CD14-positive monocyte (primary cell): ENCODE results near the gene PKD1L1. TPM values are rescaled to one million over a fixed set of nuclear protein-coding genes. Genes with fewer than 3 reads are reported as not detected.
A peak's percentile ranks its signal among the peaks of the same experiment; 100 is the strongest.

Source experiments
- DNase-seq, 3 donors: peaks; one replicate each; pipeline ENCODE4 v3.0.0-alpha.2; 2011 to 2022
- H2AFZ ChIP-seq: 2 replicates; pipeline ENCODE4 v1.6.0; 2012; ENCODE audit warnings: mild to moderate bottlenecking, low read depth, low read length, inconsistent platforms; ENCODE audit not compliant: insufficient read depth, poor library complexity, severe bottlenecking
- H3K27ac ChIP-seq, 2 donors: 1 replicate in 1 of 2; 2 replicates in 1 of 2; pipeline ENCODE4 v1.5.1; 2012 to 2013; ENCODE audit warnings: low read length in 2 of 2, control low read depth in 1 of 2, inconsistent platforms in 1 of 2, low read depth in 1 of 2, mild to moderate bottlenecking in 1 of 2
- H3K27me3 ChIP-seq, 2 donors: one replicate each; pipeline versions ENCODE4 v1.6.0 to v1.6.1; 2011 to 2013; ENCODE audit warnings: low read length in 2 of 2; ENCODE audit not compliant: control insufficient read depth in 2 of 2, insufficient read depth in 2 of 2
- H3K36me3 ChIP-seq, 2 donors: replicated peaks in 1 of 2; 1 replicate in 1 of 2; 2 replicates in 1 of 2; pipeline versions ENCODE4 v1.5.1 to v1.6.1; 2012 to 2013; ENCODE audit warnings: low read length in 2 of 2, control low read depth in 1 of 2, inconsistent platforms in 1 of 2, mild to moderate bottlenecking in 1 of 2; ENCODE audit not compliant: insufficient read depth in 2 of 2, control insufficient read depth in 1 of 2
- H3K4me1 ChIP-seq, 2 donors: 1 replicate in 1 of 2; 2 replicates in 1 of 2; pipeline versions ENCODE4 v1.5.1 to v1.6.1; 2012 to 2013; ENCODE audit warnings: low read length in 2 of 2, control low read depth in 1 of 2, inconsistent platforms in 1 of 2, mild to moderate bottlenecking in 1 of 2, moderate library complexity in 1 of 2; ENCODE audit not compliant: insufficient read depth in 2 of 2, control insufficient read depth in 1 of 2
- H3K4me2 ChIP-seq: replicated peaks from 2 replicates; pipeline ENCODE3; 2012; ENCODE audit warnings: low read length, moderate library complexity, mild to moderate bottlenecking; ENCODE audit not compliant: poor library complexity, severe bottlenecking; ENCODE audit errors: extremely low read depth
- H3K4me3 ChIP-seq, 3 experiments: fragments of 200-600 bp in 1 of 3; sonication (generic) in 1 of 3; replicated peaks in 1 of 3; 1 replicate in 2 of 3; 2 replicates in 1 of 3; pipeline ENCODE4 v1.5.1; 2011 to 2013; ENCODE audit warnings: low read length in 3 of 3, mild to moderate bottlenecking in 3 of 3, control low read depth in 2 of 3, low read depth in 2 of 3, inconsistent platforms in 1 of 3, moderate library complexity in 1 of 3
- H3K79me2 ChIP-seq: 2 replicates; pipeline ENCODE4 v1.6.0; 2012; ENCODE audit warnings: mild to moderate bottlenecking, control low read depth, inconsistent platforms, low read length, moderate library complexity; ENCODE audit not compliant: insufficient read depth
- H3K9ac ChIP-seq: 2 replicates; pipeline ENCODE4 v1.6.0; 2017; ENCODE audit warnings: low read length, mild to moderate bottlenecking; ENCODE audit not compliant: insufficient read depth, poor library complexity, severe bottlenecking
- H3K9me3 ChIP-seq, 2 donors: replicated peaks in 1 of 2; 1 replicate in 1 of 2; 2 replicates in 1 of 2; pipeline versions ENCODE4 v1.5.1 to v1.6.1; 2012 to 2013; ENCODE audit warnings: low read length in 2 of 2, control low read depth in 1 of 2; ENCODE audit not compliant: control insufficient read depth in 1 of 2, insufficient read depth in 1 of 2
- H4K20me1 ChIP-seq: 2 replicates; pipeline ENCODE4 v1.6.0; 2012; ENCODE audit warnings: mild to moderate bottlenecking, low read length, control low read depth, moderate library complexity; ENCODE audit not compliant: insufficient read depth
- H3K27ac Mint-ChIP-seq, 7 donors: one replicate each; pipeline ENCODE4 v1.8.0; 2020; ENCODE audit warnings: mild to moderate bottlenecking in 7 of 7, mixed read lengths in 7 of 7, moderate library complexity in 6 of 7, inconsistent platforms in 2 of 7
- H3K27me3 Mint-ChIP-seq, 3 donors: one replicate each; pipeline ENCODE4 v1.8.0; 2021 to 2022; ENCODE audit warnings: low read depth in 3 of 3, mild to moderate bottlenecking in 3 of 3, mixed read lengths in 3 of 3, moderate library complexity in 3 of 3, inconsistent platforms in 1 of 3
- H3K36me3 Mint-ChIP-seq, 2 donors: one replicate each; pipeline ENCODE4 v1.8.0; 2020; ENCODE audit warnings: mixed read lengths in 2 of 2, inconsistent platforms in 1 of 2, mild to moderate bottlenecking in 1 of 2
- H3K4me1 Mint-ChIP-seq: one replicate; pipeline ENCODE4 v1.8.0; 2020; ENCODE audit warnings: mild to moderate bottlenecking, mixed read lengths
- H3K4me3 Mint-ChIP-seq, 2 donors: one replicate each; pipeline ENCODE4 v1.8.0; 2020; ENCODE audit warnings: mild to moderate bottlenecking in 2 of 2, mixed read lengths in 2 of 2, moderate library complexity in 1 of 2
- H3K9me3 Mint-ChIP-seq, 7 donors: one replicate each; pipeline ENCODE4 v1.8.0; 2020 to 2022; ENCODE audit warnings: mixed read lengths in 7 of 7, mild to moderate bottlenecking in 6 of 7, moderate library complexity in 6 of 7, inconsistent platforms in 2 of 7
- WGBS: methylation state at CpG from one replicate; pipeline ENCODE4 v1.1.5; 2013; ENCODE audit warnings: missing lambda C conversion rate; ENCODE audit not compliant: insufficient coverage; 5-methylcytosine and 5-hydroxymethylcytosine counted together
- intact Hi-C, 2 donors: fragments of 100-400 bp; cut with micrococcal nuclease; formaldehyde crosslinking; loops; one replicate each; pipeline versions ENCODE4 v1.15.0 to v1.15.1; 2023
- polyA plus RNA-seq, 3 donors: library from polyadenylated mRNA; depleted of rRNA in 1 of 3; unstranded in 2 of 3; stranded (reverse) in 1 of 3; fragments of 300-500 nt in 2 of 3; fragments of >200 nt in 1 of 3; fragmentation: Illumina TruSeq in 2 of 3; gene quantifications; 1 replicate in 2 of 3; 2 replicates in 1 of 3; pipeline ENCODE4 v1.2.3, GENCODE V29; 2012 to 2021
- TF ChIP-seq, protein P1 (sequence below): fragments of 200-600 bp; IDR thresholded peaks from one replicate; pipeline ENCODE4 v1.8.0; 2022; ENCODE audit warnings: antibody characterized with exemption, mild to moderate bottlenecking

The PKD1L1 gene
- polyA plus RNA-seq, 3 donors = 0.19 TPM; not detected in 2

DNA sequence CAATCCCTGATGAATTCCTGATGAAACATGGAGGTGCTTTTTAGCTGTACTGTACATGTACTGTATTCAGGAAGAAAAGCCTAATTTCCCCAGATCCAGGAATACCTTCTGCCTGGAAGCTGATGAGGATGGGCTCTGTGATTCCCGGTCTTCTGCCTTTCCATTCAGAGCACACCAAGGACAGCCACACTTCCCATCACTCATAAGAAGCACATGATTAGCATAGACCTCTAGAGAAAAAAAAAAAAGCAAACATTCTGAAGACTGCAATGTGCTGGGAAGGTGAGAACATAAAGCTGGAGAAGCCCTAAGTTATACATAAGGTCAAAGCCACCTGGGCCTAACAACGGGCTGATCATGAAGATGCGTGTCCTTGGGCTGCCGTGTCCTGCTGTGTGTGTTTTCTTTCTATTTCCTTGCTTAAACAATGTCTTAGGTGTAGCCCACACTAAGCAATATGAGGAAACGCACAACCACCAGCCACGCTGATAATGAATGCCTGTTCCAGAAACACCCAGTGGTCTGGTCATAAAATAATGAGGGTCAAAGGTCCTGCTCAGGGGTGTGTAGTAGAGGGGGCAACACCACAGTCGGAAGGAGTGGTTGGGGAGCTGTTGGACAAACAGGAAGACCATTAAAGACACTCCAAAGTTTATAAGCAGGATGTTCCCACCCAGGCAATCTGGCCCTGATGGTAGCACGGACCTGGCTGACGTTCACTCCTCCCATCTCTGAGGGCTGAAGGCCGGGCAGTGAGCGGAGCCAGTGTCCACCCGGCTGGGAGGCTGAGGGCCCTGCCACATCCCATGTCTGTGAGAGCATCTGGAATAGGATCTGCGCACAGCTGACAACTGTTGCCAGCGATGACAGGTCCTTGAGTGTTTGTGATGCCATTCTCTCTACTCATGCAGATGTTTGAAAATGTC lies 7.9 kb downstream of the PKD1L1 start:
- Histone ChIP-seq H4K20me1 (no peaks in the 10 kb centered on the region), H2AFZ (no peak overlapping the region), H3K36me3 (no peaks in the 10 kb centered on the region), H3K27me3 (no peaks in the 10 kb centered on the region), H3K9ac (no peak overlapping the region), H3K4me1 (peaks cover 16 to 19% of the 10 kb centered on the region in 2 donors), H3K4me2 (no peak overlapping the region), H3K4me3 (no peak overlapping the region), H3K79me2 (no peaks in the 10 kb centered on the region), H3K27ac (no peak overlapping the region), H3K9me3 (no peaks in the 10 kb centered on the region)
- Mint-ChIP-seq H3K27me3 (peaks cover 2 to 3% (median 2%) of the 10 kb centered on the region in 3 donors), H3K9me3 (no peaks in the 10 kb centered on the region), H3K4me1 (peaks cover 18% of the 10 kb centered on the region), H3K27ac (peak overlapping the region in 4 of 7 donors; percentile 28 to 94 (median 74)), H3K36me3 (no peaks in the 10 kb centered on the region), H3K4me3 (no peak overlapping the region)
- intact Hi-C loops = loop anchor here in 1 of 2 donors (5.0 kb wide), 1 partner anchor 172 kb away; no protein-coding TSS in a partner anchor
- WGBS = 89% methylated on average over 7 of the region's 14 CpGs
- no peak for DNase-seq
- TF ChIP-seq, protein P1, sequence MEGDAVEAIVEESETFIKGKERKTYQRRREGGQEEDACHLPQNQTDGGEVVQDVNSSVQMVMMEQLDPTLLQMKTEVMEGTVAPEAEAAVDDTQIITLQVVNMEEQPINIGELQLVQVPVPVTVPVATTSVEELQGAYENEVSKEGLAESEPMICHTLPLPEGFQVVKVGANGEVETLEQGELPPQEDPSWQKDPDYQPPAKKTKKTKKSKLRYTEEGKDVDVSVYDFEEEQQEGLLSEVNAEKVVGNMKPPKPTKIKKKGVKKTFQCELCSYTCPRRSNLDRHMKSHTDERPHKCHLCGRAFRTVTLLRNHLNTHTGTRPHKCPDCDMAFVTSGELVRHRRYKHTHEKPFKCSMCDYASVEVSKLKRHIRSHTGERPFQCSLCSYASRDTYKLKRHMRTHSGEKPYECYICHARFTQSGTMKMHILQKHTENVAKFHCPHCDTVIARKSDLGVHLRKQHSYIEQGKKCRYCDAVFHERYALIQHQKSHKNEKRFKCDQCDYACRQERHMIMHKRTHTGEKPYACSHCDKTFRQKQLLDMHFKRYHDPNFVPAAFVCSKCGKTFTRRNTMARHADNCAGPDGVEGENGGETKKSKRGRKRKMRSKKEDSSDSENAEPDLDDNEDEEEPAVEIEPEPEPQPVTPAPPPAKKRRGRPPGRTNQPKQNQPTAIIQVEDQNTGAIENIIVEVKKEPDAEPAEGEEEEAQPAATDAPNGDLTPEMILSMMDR = no peak

DNA sequence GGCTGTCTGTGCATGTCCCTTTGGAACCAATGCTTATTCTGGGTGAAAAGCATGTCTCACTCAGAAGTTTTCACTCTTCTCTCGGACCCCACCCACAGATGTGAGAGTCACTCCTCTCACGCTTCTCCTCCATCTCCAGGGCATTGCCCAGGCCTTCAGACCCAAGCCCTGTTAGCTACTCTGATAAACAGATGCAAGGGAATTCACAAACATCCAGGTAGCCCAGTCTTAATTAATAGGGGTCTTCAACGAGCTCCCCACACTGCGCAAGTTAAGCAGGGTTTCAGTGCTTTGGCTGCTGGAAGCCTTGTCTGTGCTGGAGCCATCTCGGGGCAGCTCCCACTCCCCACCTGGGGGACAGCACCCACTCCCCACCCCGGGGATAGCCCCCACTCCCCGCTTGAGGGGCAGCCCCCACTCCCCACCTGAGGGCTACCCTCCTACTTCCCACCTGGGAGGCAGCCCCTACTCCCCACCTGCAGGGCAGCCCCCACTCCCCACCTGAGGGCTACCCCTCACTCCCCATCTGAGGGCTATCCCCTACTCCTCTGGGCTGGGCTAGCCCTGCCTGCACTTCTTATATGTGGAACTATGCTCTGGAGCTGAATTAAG lies 8.7 kb downstream of the PKD1L1 start:
- WGBS = 97% methylated on average over 4 of the region's 7 CpGs
- no peaks in the 10 kb centered on the region for H3K36me3 Mint-ChIP-seq
- H3K4me1 ChIP-seq = peaks cover 16 to 19% of the 10 kb centered on the region in 2 donors

More for the DNA sequence above, 8.7 kb downstream of the PKD1L1 start:
- Histone ChIP-seq H3K36me3 (no peaks in the 10 kb centered on the region), H3K79me2 (no peaks in the 10 kb centered on the region), H3K27ac (no peak overlapping the region), H4K20me1 (no peaks in the 10 kb centered on the region), H2AFZ (no peak overlapping the region), H3K9me3 (no peaks in the 10 kb centered on the region), H3K4me3 (no peak overlapping the region), H3K9ac (no peak overlapping the region), H3K27me3 (no peaks in the 10 kb centered on the region), H3K4me2 (no peak overlapping the region)
- H3K27ac Mint-ChIP-seq = peak overlapping the region in 3 of 7 donors; percentile 2 to 85 (median 64)
- H3K27me3 Mint-ChIP-seq = peaks cover 2 to 4% (median 3%) of the 10 kb centered on the region in 3 donors
- DNase-seq = no peak
- TF ChIP-seq, protein P1 = no peak
- H3K9me3 Mint-ChIP-seq = no peaks in the 10 kb centered on the region
- no peak overlapping the region for H3K4me3 Mint-ChIP-seq
- peaks cover 18% of the 10 kb centered on the region for H3K4me1 Mint-ChIP-seq
- intact Hi-C loops = loop anchor here in 1 of 2 donors (5.0 kb wide), 1 partner anchor 173 kb away; no protein-coding TSS in a partner anchor
